ENCODE results near the gene DEPDC5.

DEPDC5 gene

GRCh38 chr22:31952472-31952871 lies 198.7 kb downstream of the DEPDC5 start:
- TF ChIP-seq MYC (IDR thresholded peaks at IDR 0.05; ENCODE audit: low read depth, low read length) = no peak
- no peak for TF ChIP-seq MAX (IDR thresholded peaks at IDR 0.05; ENCODE audit: low read depth, low read length)
- TF ChIP-seq CTCF (IDR thresholded peaks at IDR 0.05; ENCODE audit: low read depth, low read length) = no peak
- TF ChIP-seq POLR2A (IDR thresholded peaks at IDR 0.05; ENCODE audit: extremely low read depth, insufficient read length) = no peak
- H3K4me3 ChIP-seq (ENCODE audit: low read depth, low read length) = no peak overlapping the region
- DNase-seq (ENCODE audit: low read depth) = no peak

GRCh38 chr22:31953261-31953660 lies 199.4 kb downstream of the DEPDC5 start:
- TF ChIP-seq MYC (IDR thresholded peaks at IDR 0.05; ENCODE audit: low read depth, low read length) = no peak
- no peak for TF ChIP-seq MAX (IDR thresholded peaks at IDR 0.05; ENCODE audit: low read depth, low read length)
- TF ChIP-seq POLR2A (IDR thresholded peaks at IDR 0.05; ENCODE audit: extremely low read depth, insufficient read length) = no peak
- no peak for TF ChIP-seq CTCF (IDR thresholded peaks at IDR 0.05; ENCODE audit: low read depth, low read length)

GRCh38 chr22:31954535-31955523 lies 201.0 kb downstream of the DEPDC5 start:
- no peak overlapping the region for H3K4me3 ChIP-seq (ENCODE audit: low read depth, low read length)
- no peak for DNase-seq (ENCODE audit: low read depth)
- TF ChIP-seq CTCF (IDR thresholded peaks at IDR 0.05; ENCODE audit: low read depth, low read length) (no peak), MYC (IDR thresholded peaks at IDR 0.05; ENCODE audit: low read depth, low read length) (no peak), POLR2A (IDR thresholded peaks at IDR 0.05; ENCODE audit: extremely low read depth, insufficient read length) (no peak), MAX (IDR thresholded peaks at IDR 0.05; ENCODE audit: low read depth, low read length) (no peak)

More at GRCh38 chr22:31953261-31953660, 199.4 kb downstream of the DEPDC5 start:
- DNase-seq (ENCODE audit: low read depth) = no peak
- no peak overlapping the region for H3K4me3 ChIP-seq (ENCODE audit: low read depth, low read length)

GRCh38 chr22:31956360-31956759 lies 202.5 kb downstream of the DEPDC5 start:
- H3K4me3 ChIP-seq (ENCODE audit: low read depth, low read length) = no peak overlapping the region
- TF ChIP-seq CTCF (IDR thresholded peaks at IDR 0.05; ENCODE audit: low read depth, low read length) = no peak
- TF ChIP-seq POLR2A (IDR thresholded peaks at IDR 0.05; ENCODE audit: extremely low read depth, insufficient read length) = no peak
- no peak for TF ChIP-seq MYC (IDR thresholded peaks at IDR 0.05; ENCODE audit: low read depth, low read length)
- no peak for TF ChIP-seq MAX (IDR thresholded peaks at IDR 0.05; ENCODE audit: low read depth, low read length)
- no peak for DNase-seq (ENCODE audit: low read depth)

Data from NB4 (cell line).